ENCODE measurements around the gene ITGA7.
A peak's percentile ranks its signal among the peaks of the same experiment; 100 is the strongest.

The ITGA7 gene

GRCh38 chr12:55726971-55727370 lies 19.3 kb upstream of the ITGA7 start:
- H3K27ac ChIP-seq = peak overlapping the region; percentile 99
- TF ChIP-seq ZFX (IDR thresholded peaks at IDR 0.05; ENCODE audit: borderline replicate concordance) (no peak), CTCF (IDR thresholded peaks at IDR 0.05) (no peak)

- no peak for TF ChIP-seq CTCF (IDR thresholded peaks at IDR 0.05)
- no peak for TF ChIP-seq ZFX (IDR thresholded peaks at IDR 0.05; ENCODE audit: borderline replicate concordance)
- H3K27ac ChIP-seq = peak overlapping the region; percentile 99
Measured at GRCh38 chr12:55725556-55725955, 17.9 kb upstream of the ITGA7 start.

GRCh38 chr12:55724940-55725309 lies 17.2 kb upstream of the ITGA7 start:
- peak overlapping the region; percentile 99 for H3K27ac ChIP-seq
- TF ChIP-seq ZFX (IDR thresholded peaks at IDR 0.05; ENCODE audit: borderline replicate concordance) (no peak), CTCF (IDR thresholded peaks at IDR 0.05) (peak; percentile 47)

- no peak for TF ChIP-seq ZFX (IDR thresholded peaks at IDR 0.05; ENCODE audit: borderline replicate concordance)
- TF ChIP-seq CTCF (IDR thresholded peaks at IDR 0.05) = peak; percentile 84
- peak overlapping the region; percentile 99 for H3K27ac ChIP-seq
Measured at GRCh38 chr12:55724226-55724939, 16.7 kb upstream of the ITGA7 start.

GRCh38 chr12:55723516-55724225 lies 16.0 kb upstream of the ITGA7 start:
- peak overlapping the region; percentile 99 for H3K27ac ChIP-seq
- TF ChIP-seq CTCF (IDR thresholded peaks at IDR 0.05) (no peak), ZFX (IDR thresholded peaks at IDR 0.05; ENCODE audit: borderline replicate concordance) (no peak)

GRCh38 chr12:55722948-55723347 lies 15.2 kb upstream of the ITGA7 start:
- peak overlapping the region; percentile 99 for H3K27ac ChIP-seq
- TF ChIP-seq CTCF (IDR thresholded peaks at IDR 0.05) (no peak), ZFX (IDR thresholded peaks at IDR 0.05; ENCODE audit: borderline replicate concordance) (no peak)

- H3K27ac ChIP-seq = peak overlapping the region; percentile 99
- TF ChIP-seq CTCF (IDR thresholded peaks at IDR 0.05) = no peak
- no peak for TF ChIP-seq ZFX (IDR thresholded peaks at IDR 0.05; ENCODE audit: borderline replicate concordance)
Measured at GRCh38 chr12:55721601-55722213, 14.0 kb upstream of the ITGA7 start.
